Sigmoid colon (tissue), 7 donors: ENCODE data around the gene POLR3E. TPM values are rescaled to one million over a fixed set of nuclear protein-coding genes. Genes with fewer than 3 reads are reported as not detected.
A peak's percentile ranks its signal among the peaks of the same experiment; 100 is the strongest.

Source experiments
- DNase-seq: peaks from one replicate; pipeline ENCODE4 v3.0.0-alpha.2; 2019
- H3K27ac ChIP-seq, 4 donors: fragments of 200-600 bp; sonication (generic); one replicate each; pipeline ENCODE4 v1.5.1; 2016 to 2019; ENCODE audit warnings: mild to moderate bottlenecking in 1 of 4
- H3K27me3 ChIP-seq, 3 donors: fragments of 200-600 bp; sonication (generic); one replicate each; pipeline ENCODE4 v1.5.1; 2019; ENCODE audit warnings: mild to moderate bottlenecking in 1 of 3
- H3K36me3 ChIP-seq, 4 donors: fragments of 200-600 bp; sonication (generic); one replicate each; pipeline ENCODE4 v1.5.1; 2016 to 2019
- H3K4me1 ChIP-seq, 4 donors: fragments of 200-600 bp; sonication (generic); one replicate each; pipeline ENCODE4 v1.5.1; 2017 to 2019
- H3K4me3 ChIP-seq, 4 donors: fragments of 200-600 bp; sonication (generic); one replicate each; pipeline ENCODE4 v1.5.1; 2017 to 2019; ENCODE audit warnings: mild to moderate bottlenecking in 2 of 4, moderate library complexity in 1 of 4
- H3K9me3 ChIP-seq, 4 donors: fragments of 200-600 bp in 3 of 4; sonication (generic) in 3 of 4; one replicate each; pipeline versions ENCODE4 v1.5.1 to v1.6.1; 2013 to 2019
- CTCF ChIP-seq, 4 experiments: fragments of 450-650 bp in 3 of 4; fragments of 200-600 bp in 1 of 4; IDR thresholded peaks; one replicate each; pipeline ENCODE4 v1.5.1; 2016 to 2019; ENCODE audit warnings: antibody characterized with exemption in 4 of 4, mild to moderate bottlenecking in 3 of 4, moderate library complexity in 2 of 4
- EP300 ChIP-seq, 4 donors: sonication (generic); formaldehyde crosslinking; IDR thresholded peaks; one replicate each; pipeline ENCODE4 v1.6.1; 2017; ENCODE audit warnings: antibody characterized with exemption in 4 of 4
- POLR2A ChIP-seq, 2 donors: fragments of 450-650 bp; IDR thresholded peaks; one replicate each; pipeline ENCODE4 v1.6.1; 2016; ENCODE audit warnings: antibody characterized with exemption in 2 of 2, mild to moderate bottlenecking in 2 of 2, moderate library complexity in 2 of 2
- POLR2AphosphoS5 ChIP-seq, 4 donors: sonication (generic); formaldehyde crosslinking; IDR thresholded peaks; one replicate each; pipeline ENCODE4 v1.6.1; 2017; ENCODE audit warnings: antibody characterized with exemption in 4 of 4
- WGBS, 2 donors: extraction: QIAGEN DNeasy Blood & Tissue Kit; methylation state at CpG; one replicate each; pipeline ENCODE4 v1.1.7; 2013; 5-methylcytosine and 5-hydroxymethylcytosine counted together
- intact Hi-C: fragments of 100-400 bp; cut with DNase I; formaldehyde crosslinking; loops from one replicate; pipeline ENCODE4 v1.15.1; 2023
- polyA plus RNA-seq, 3 donors: library from polyadenylated mRNA; stranded (reverse); fragments of 200-250 nt; gene quantifications; one replicate each; pipeline ENCODE4 v1.2.3, GENCODE V29; 2013
- total RNA-seq, 4 donors: library from RNA; depleted of rRNA; stranded (reverse); fragments of >200 nt; gene quantifications; one replicate each; pipeline ENCODE4 v1.1.0, GENCODE V29; 2016
- donor health status: healthy with polysubstance abuse.
- donor health status: Bipolar disorder and iron deficiency.
- donor health status: healthy.

POLR3E gene
- total and polyA plus RNA-seq, 7 donors, result 10.6 to 68.7 (median 39.3) TPM

GRCh38 chr16:22265351-22265750 is 31.9 kb upstream of the POLR3E start:
- intact Hi-C loops, result no loop called here
- Histone ChIP-seq H3K27me3 (no peaks in the 10 kb centered on the region), H3K36me3 (peaks cover 52 to 100% (median 80%) of the 10 kb centered on the region in 4 donors), H3K27ac (no peak overlapping the region), H3K9me3 (no peaks in the 10 kb centered on the region), H3K4me3 (no peak overlapping the region), H3K4me1 (no peaks in the 10 kb centered on the region)
- DNase-seq, result no peak
- TF ChIP-seq EP300 (IDR thresholded peaks at IDR 0.05), result no peak
- no peak for TF ChIP-seq POLR2AphosphoS5 (IDR thresholded peaks at IDR 0.05)
- no peak for TF ChIP-seq CTCF (IDR thresholded peaks at IDR 0.05)
- no peak for TF ChIP-seq POLR2A (IDR thresholded peaks at IDR 0.05)
- 93 to 94% methylated on average over 5 of the region's 5 CpGs for WGBS, 2 donors

GRCh38 chr16:22266546-22266945 is 30.7 kb upstream of the POLR3E start:
- intact Hi-C loops, result no loop called here
- Histone ChIP-seq H3K27ac (no peak overlapping the region), H3K27me3 (no peaks in the 10 kb centered on the region), H3K4me1 (no peaks in the 10 kb centered on the region), H3K4me3 (no peak overlapping the region), H3K36me3 (peaks cover 51 to 100% (median 77%) of the 10 kb centered on the region in 4 donors), H3K9me3 (no peaks in the 10 kb centered on the region)
- DNase-seq, result no peak
- WGBS, 2 donors, result 95 to 96% methylated on average over 19 of the region's 19 CpGs
- no peak for TF ChIP-seq CTCF (IDR thresholded peaks at IDR 0.05)
- no peak for TF ChIP-seq EP300 (IDR thresholded peaks at IDR 0.05)
- TF ChIP-seq POLR2AphosphoS5 (IDR thresholded peaks at IDR 0.05), result no peak
- no peak for TF ChIP-seq POLR2A (IDR thresholded peaks at IDR 0.05)

DNA sequence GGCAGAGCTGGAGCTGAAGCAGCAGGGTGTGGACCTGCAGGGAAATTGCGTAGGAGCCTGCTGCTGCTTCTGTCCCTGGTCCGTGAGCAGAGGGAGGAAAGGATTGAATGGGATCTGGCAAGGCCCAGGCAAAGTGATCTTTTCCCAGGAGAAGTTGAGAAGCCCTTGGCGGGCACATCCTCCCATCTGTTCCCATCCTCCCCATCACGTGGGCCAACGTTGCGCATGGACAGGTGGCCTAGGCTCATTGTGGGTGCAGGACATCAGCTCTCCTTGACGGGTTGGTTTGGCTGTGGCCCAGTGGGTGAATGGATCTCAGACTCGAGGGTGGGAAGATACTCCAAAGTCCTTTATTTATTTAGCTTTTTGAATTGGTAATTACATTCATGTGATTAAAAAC is 29.4 kb upstream of the POLR3E start:
- Histone ChIP-seq H3K9me3 (no peaks in the 10 kb centered on the region), H3K27me3 (no peaks in the 10 kb centered on the region), H3K4me1 (no peaks in the 10 kb centered on the region), H3K4me3 (no peak overlapping the region), H3K36me3 (peaks cover 45 to 100% (median 75%) of the 10 kb centered on the region in 4 donors), H3K27ac (no peak overlapping the region)
- TF ChIP-seq POLR2AphosphoS5 (IDR thresholded peaks at IDR 0.05) (no peak), POLR2A (IDR thresholded peaks at IDR 0.05) (no peak)
- intact Hi-C loops, result no loop called here
- 86 to 91% methylated on average over 8 of the region's 8 CpGs for WGBS, 2 donors
- no peak for DNase-seq

- 93 to 99% methylated on average over 3 of the region's 3 CpGs for WGBS, 2 donors
- Histone ChIP-seq H3K36me3 (peaks cover 37 to 100% (median 76%) of the 10 kb centered on the region in 4 donors), H3K27me3 (no peaks in the 10 kb centered on the region), H3K9me3 (no peaks in the 10 kb centered on the region), H3K4me3 (no peak overlapping the region), H3K27ac (no peak overlapping the region), H3K4me1 (no peaks in the 10 kb centered on the region)
- no peak for DNase-seq
- intact Hi-C loops, result no loop called here
- TF ChIP-seq POLR2A (IDR thresholded peaks at IDR 0.05) (no peak), CTCF (IDR thresholded peaks at IDR 0.05) (no peak), EP300 (IDR thresholded peaks at IDR 0.05) (no peak), POLR2AphosphoS5 (IDR thresholded peaks at IDR 0.05) (no peak)
Observed at GRCh38 chr16:22270525-22270924, 26.7 kb upstream of the POLR3E start.

- intact Hi-C loops, result no loop called here
- Histone ChIP-seq H3K36me3 (peaks cover 15 to 100% (median 67%) of the 10 kb centered on the region in 4 donors), H3K9me3 (no peaks in the 10 kb centered on the region), H3K4me1 (no peaks in the 10 kb centered on the region), H3K4me3 (no peak overlapping the region), H3K27me3 (no peaks in the 10 kb centered on the region), H3K27ac (peak overlapping the region in 1 of 4 donors; percentile 10)
- no peak for DNase-seq
- WGBS, 2 donors, result 72 to 84% methylated on average over 8 of the region's 8 CpGs
- TF ChIP-seq EP300 (IDR thresholded peaks at IDR 0.05), result no peak
- TF ChIP-seq POLR2A (IDR thresholded peaks at IDR 0.05), result no peak
- no peak for TF ChIP-seq POLR2AphosphoS5 (IDR thresholded peaks at IDR 0.05)
- TF ChIP-seq CTCF (IDR thresholded peaks at IDR 0.05), result no peak
Observed at GRCh38 chr16:22272870-22273650, 24.1 kb upstream of the POLR3E start.
